HG02610 (cell line): ENCODE results near the gene SHKBP1.
A peak's percentile ranks its signal among the peaks of the same experiment; 100 is the strongest.

ENCODE experiments used
- ATAC-seq: cut with Tn5 transposase; IDR thresholded peaks from one replicate; pipeline ENCODE4 v1.9.1; 2021; ENCODE audit warnings: mild to moderate bottlenecking, moderate library complexity; ENCODE audit not compliant: unreplicated experiment

Gene SHKBP1

GRCh38 chr19:40599331-40599901 lies 22.7 kb downstream of the SHKBP1 start:
- no peak for ATAC-seq

- ATAC-seq, result no peak
Observed at GRCh38 chr19:40599902-40600569, 23.4 kb downstream of the SHKBP1 start.

GRCh38 chr19:40600570-40601133 lies 24.0 kb downstream of the SHKBP1 start:
- ATAC-seq, result no peak

- no peak for ATAC-seq
Observed at GRCh38 chr19:40601134-40601974, 24.7 kb downstream of the SHKBP1 start, which contains the start of gene LTBP4. Gene LTBP4 (plus strand): TSS chr19:40601369. CDS start chr19:40601388, 19 bp downstream.

GRCh38 chr19:40603071-40603388 lies 26.4 kb downstream of the SHKBP1 start:
- no peak for ATAC-seq

- ATAC-seq, result peak; percentile 80
Observed at GRCh38 chr19:40603389-40604170, 26.9 kb downstream of the SHKBP1 start.

GRCh38 chr19:40604171-40604646 lies 27.5 kb downstream of the SHKBP1 start:
- ATAC-seq, result no peak

GRCh38 chr19:40604647-40605215 lies 28.1 kb downstream of the SHKBP1 start:
- ATAC-seq, result no peak

GRCh38 chr19:40605216-40605971 lies 28.7 kb downstream of the SHKBP1 start:
- peak; percentile 23 for ATAC-seq

GRCh38 chr19:40607311-40608239 lies 30.9 kb downstream of the SHKBP1 start:
- no peak for ATAC-seq

GRCh38 chr19:40608240-40608621 lies 31.6 kb downstream of the SHKBP1 start:
- no peak for ATAC-seq

- ATAC-seq, result no peak
Observed at GRCh38 chr19:40608957-40609356, 32.3 kb downstream of the SHKBP1 start.

- peak; percentile 33 for ATAC-seq
Observed at GRCh38 chr19:40609561-40610395, 33.1 kb downstream of the SHKBP1 start.

- ATAC-seq, result no peak
Observed at GRCh38 chr19:40610396-40611064, 33.9 kb downstream of the SHKBP1 start.

- ATAC-seq, result no peak
Observed at GRCh38 chr19:40611096-40611495, 34.4 kb downstream of the SHKBP1 start.

GRCh38 chr19:40611900-40612698 lies 35.4 kb downstream of the SHKBP1 start:
- ATAC-seq, result no peak
